ENCODE results near the gene ICA1.

Gene ICA1

DNA sequence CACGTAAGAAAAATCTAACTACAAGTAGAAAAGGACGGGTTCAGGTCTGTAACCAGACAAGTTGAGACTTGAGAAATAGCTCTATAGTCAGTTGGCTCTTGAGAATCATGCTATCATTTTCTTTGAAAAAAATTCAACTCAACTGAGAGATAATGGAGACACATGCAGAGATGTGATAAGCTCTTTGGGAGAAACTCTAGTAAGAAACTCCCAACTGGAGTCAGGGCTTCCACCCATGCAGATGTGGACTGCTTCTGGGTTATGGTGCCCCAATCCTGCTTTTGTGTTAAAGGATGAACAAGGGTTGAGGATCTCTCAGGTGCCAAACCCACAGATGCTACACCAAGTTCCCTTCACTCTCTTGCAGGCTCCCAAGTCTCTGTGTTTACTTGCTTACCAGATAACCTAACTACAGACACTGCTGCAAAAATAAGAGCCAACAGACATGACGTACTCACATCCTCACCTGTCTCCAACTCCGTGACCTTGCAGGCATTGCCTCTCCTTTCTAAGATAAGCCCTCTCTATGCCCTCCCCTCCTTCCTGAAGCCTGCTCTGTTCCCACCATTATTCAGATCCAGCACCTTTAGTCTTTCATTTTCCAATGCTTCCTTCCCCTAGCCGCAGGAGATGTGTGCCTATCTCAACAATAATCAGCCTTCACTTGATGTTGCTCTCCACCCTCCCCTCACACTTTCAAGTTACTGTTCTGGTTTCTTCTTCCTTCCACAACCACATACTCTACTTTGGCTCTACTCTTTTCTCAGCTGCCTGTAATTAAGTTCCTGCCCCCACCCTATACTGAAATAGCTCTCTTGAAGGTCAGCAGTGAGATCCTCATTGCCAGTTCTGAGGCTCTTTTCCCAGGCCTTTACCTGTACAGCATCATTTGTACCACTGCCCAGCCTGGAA, 130.0 kb downstream of the ICA1 start:
- no peak overlapping the region for H3K27ac ChIP-seq
- TF ChIP-seq, protein P1, sequence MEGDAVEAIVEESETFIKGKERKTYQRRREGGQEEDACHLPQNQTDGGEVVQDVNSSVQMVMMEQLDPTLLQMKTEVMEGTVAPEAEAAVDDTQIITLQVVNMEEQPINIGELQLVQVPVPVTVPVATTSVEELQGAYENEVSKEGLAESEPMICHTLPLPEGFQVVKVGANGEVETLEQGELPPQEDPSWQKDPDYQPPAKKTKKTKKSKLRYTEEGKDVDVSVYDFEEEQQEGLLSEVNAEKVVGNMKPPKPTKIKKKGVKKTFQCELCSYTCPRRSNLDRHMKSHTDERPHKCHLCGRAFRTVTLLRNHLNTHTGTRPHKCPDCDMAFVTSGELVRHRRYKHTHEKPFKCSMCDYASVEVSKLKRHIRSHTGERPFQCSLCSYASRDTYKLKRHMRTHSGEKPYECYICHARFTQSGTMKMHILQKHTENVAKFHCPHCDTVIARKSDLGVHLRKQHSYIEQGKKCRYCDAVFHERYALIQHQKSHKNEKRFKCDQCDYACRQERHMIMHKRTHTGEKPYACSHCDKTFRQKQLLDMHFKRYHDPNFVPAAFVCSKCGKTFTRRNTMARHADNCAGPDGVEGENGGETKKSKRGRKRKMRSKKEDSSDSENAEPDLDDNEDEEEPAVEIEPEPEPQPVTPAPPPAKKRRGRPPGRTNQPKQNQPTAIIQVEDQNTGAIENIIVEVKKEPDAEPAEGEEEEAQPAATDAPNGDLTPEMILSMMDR (conservative IDR thresholded peaks at IDR 0.05; ENCODE audit: low read depth, low read length), result no peak

DNA sequence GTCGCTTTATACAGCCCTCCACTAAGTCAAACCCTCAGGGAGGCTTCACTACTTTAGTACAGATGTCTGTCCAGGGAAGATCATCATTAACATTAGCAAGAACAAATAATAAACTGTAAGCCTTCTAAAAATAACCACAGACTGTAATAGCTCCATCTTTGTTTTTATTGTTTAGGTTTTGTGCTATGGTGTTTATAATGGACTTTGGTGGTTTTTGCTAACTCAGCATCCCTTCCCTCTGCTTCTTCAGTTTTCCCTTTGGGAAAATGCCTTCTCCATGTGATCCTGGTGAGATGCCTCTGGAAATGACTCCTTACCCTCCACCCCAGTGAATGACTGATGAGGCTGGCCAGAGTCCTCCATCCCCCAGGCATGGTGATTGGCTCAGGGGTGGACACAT, 131.3 kb downstream of the ICA1 start:
- TF ChIP-seq, protein P1 (conservative IDR thresholded peaks at IDR 0.05; ENCODE audit: low read depth, low read length), result no peak
- no peak overlapping the region for H3K27ac ChIP-seq
- no peak overlapping the region for H3K4me2 ChIP-seq
- no peak overlapping the region for H3K9ac ChIP-seq
- no peaks in the 10 kb centered on the region for H4K20me1 ChIP-seq (ENCODE audit: insufficient read depth)
- no peak overlapping the region for H2AFZ ChIP-seq (ENCODE audit: low read depth)
- H3K4me3 ChIP-seq (IDR thresholded peaks at IDR 0.05; ENCODE audit: insufficient read depth, low read depth, low read length), result no peak overlapping the region
- no peaks in the 10 kb centered on the region for H3K36me3 ChIP-seq (ENCODE audit: insufficient read depth)
- no peaks in the 10 kb centered on the region for H3K79me2 ChIP-seq (ENCODE audit: insufficient read depth, low read depth)
- H3K27me3 ChIP-seq (ENCODE audit: insufficient read depth, low read depth), result no peaks in the 10 kb centered on the region
- peaks cover 4% of the 10 kb centered on the region for H3K4me1 ChIP-seq (ENCODE audit: low read depth, poor library complexity, severe bottlenecking)

More for the DNA sequence above, 130.0 kb downstream of the ICA1 start:
- Histone ChIP-seq H3K4me1 (ENCODE audit: low read depth, poor library complexity, severe bottlenecking) (no peaks in the 10 kb centered on the region), H3K4me2 (no peak overlapping the region), H3K9ac (no peak overlapping the region), H3K36me3 (ENCODE audit: insufficient read depth) (no peaks in the 10 kb centered on the region), H3K4me3 (IDR thresholded peaks at IDR 0.05; ENCODE audit: insufficient read depth, low read depth, low read length) (no peak overlapping the region), H3K27me3 (ENCODE audit: insufficient read depth, low read depth) (no peaks in the 10 kb centered on the region), H2AFZ (ENCODE audit: low read depth) (no peak overlapping the region), H4K20me1 (ENCODE audit: insufficient read depth) (no peaks in the 10 kb centered on the region), H3K79me2 (ENCODE audit: insufficient read depth, low read depth) (no peaks in the 10 kb centered on the region)

DNA sequence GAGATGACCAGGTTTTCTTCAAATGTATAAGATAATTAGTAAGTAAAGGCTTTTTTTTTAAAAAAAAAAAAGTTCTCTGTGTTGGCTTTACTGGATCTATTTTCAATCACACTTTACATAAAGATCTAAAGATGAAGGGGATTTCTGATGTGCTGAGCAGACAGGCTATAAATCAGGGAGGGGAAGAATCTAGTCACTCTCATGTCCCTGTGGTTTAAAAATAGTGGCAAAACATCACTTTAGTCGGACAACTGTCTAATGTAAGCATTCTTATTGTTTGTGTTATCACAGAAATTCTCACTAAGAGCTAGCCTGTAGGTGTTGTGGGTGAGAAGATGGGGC, 132.7 kb downstream of the ICA1 start:
- Histone ChIP-seq H3K4me1 (ENCODE audit: low read depth, poor library complexity, severe bottlenecking) (peaks cover 4% of the 10 kb centered on the region), H3K27ac (no peak overlapping the region), H3K27me3 (ENCODE audit: insufficient read depth, low read depth) (no peaks in the 10 kb centered on the region), H4K20me1 (ENCODE audit: insufficient read depth) (no peaks in the 10 kb centered on the region), H3K79me2 (ENCODE audit: insufficient read depth, low read depth) (no peaks in the 10 kb centered on the region), H2AFZ (ENCODE audit: low read depth) (no peak overlapping the region), H3K36me3 (ENCODE audit: insufficient read depth) (no peaks in the 10 kb centered on the region), H3K4me3 (IDR thresholded peaks at IDR 0.05; ENCODE audit: insufficient read depth, low read depth, low read length) (no peak overlapping the region), H3K4me2 (no peak overlapping the region), H3K9ac (no peak overlapping the region)
- TF ChIP-seq, protein P1 (conservative IDR thresholded peaks at IDR 0.05; ENCODE audit: low read depth, low read length), result no peak

DNA sequence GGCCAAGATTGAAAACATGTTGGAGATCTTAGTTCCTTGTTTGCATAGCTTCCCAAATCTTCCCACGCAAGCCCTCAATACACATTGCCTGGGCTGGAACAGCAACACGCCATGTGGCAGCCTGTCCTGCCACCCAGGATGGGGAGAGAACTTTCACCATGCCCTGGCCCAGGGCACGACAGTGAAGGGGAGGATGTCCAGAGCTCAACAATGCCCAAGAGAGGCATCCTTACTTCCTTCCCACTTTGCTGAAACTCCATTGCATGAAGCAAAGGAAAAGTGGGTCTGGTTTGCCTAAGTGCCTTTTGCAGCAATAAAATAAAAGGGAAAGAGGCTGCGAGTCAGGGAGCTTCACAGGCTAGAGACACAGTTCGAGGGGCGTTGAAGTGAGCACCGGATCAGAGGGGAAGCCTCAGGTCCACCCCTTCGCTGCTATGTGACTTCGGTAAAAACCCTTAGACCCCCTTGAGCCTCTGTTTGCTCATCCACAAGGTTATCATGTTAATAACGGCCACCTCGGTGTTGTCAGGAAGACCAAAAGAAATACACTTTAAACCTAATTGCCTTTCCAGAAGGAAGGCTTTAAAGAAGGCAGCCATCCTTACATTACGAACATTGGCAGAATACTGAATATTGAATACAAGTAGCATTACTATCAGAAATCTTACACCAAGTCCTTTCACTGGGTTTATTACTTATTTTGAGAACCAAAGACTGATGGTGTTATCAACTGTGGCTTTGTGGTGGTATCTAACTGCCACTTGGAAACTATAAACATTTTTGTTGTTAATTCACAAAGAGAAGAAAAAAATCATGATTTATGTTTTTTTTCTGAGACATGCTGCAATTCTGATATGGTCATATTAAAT, 133.3 kb downstream of the ICA1 start:
- TF ChIP-seq, protein P1 (conservative IDR thresholded peaks at IDR 0.05; ENCODE audit: low read depth, low read length), result no peak
- peaks cover 4% of the 10 kb centered on the region for H3K4me1 ChIP-seq (ENCODE audit: low read depth, poor library complexity, severe bottlenecking)
- H3K27me3 ChIP-seq (ENCODE audit: insufficient read depth, low read depth), result no peaks in the 10 kb centered on the region
- no peaks in the 10 kb centered on the region for H3K79me2 ChIP-seq (ENCODE audit: insufficient read depth, low read depth)
- no peak overlapping the region for H2AFZ ChIP-seq (ENCODE audit: low read depth)
- no peak overlapping the region for H3K4me2 ChIP-seq
- no peak overlapping the region for H3K4me3 ChIP-seq (IDR thresholded peaks at IDR 0.05; ENCODE audit: insufficient read depth, low read depth, low read length)
- no peaks in the 10 kb centered on the region for H3K36me3 ChIP-seq (ENCODE audit: insufficient read depth)
- H3K27ac ChIP-seq, result no peak overlapping the region
- H4K20me1 ChIP-seq (ENCODE audit: insufficient read depth), result no peaks in the 10 kb centered on the region
- no peak overlapping the region for H3K9ac ChIP-seq
